ENCODE data around the gene PTGES3. TPM values are rescaled to one million over a fixed set of nuclear protein-coding genes. Genes with fewer than 3 reads are reported as not detected.

The PTGES3 gene
- total and polyA plus RNA-seq, 2 of the 8 experiments (the other 6 are each of a cell fraction or from before 2014, with no cell fraction given), result 111 to 464 TPM

DNA sequence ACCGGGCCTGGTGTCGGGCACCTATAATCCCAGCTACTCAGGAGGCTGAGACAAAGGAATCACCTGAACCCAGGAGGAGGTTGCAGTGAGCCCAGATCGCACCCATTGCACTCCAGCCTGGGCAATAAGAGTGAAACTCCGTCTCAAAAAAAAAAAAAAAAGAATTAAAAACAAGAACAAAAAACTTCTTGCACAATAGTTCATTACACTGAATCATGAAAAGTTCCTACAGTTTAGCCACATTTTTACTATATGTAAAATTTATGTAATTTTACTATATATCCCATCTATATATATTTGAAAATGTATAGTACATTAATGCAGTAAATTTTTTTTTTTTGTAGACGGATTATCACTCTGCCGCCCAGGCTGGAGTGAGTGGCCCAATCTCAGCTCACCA lies 46.9 kb downstream of the PTGES3 start:
- no peak overlapping the region for H3K56ac ChIP-seq (replicated peaks; ENCODE audit: insufficient read length, low read depth, low read length)
- H2AFZ ChIP-seq (ENCODE audit: low read length), result no peak overlapping the region
- H3K79me1 ChIP-seq (ENCODE audit: low read depth, low read length), result peaks cover 2% of the 10 kb centered on the region
- H4K91ac ChIP-seq (replicated peaks; ENCODE audit: insufficient read length, low read length), result no peak overlapping the region
- H3K4me2 ChIP-seq (ENCODE audit: insufficient read depth in 1 of 2, low read depth in 2 of 2, low read length in 2 of 2), result no peak overlapping the region
- peaks cover 10 to 20% of the 10 kb centered on the region in 2 experiments for H4K20me1 ChIP-seq (replicated peaks in 1 of 2; ENCODE audit: control insufficient read depth in 1 of 2, insufficient read depth in 2 of 2, low read length in 2 of 2)
- 97% methylated on average over 5 of the region's 6 CpGs; no CpG with 5 or more reads in 1 of the 2 experiments for WGBS, 2 experiments (ENCODE audit: extremely low coverage in 1 of 2, insufficient coverage in 1 of 2, insufficient read length in 1 of 2, insufficient replicate concordance in 2 of 2, low coverage in 1 of 2, low lambda C conversion rate in 2 of 2, missing lambda C conversion rate in 1 of 2)
- no peak overlapping the region for H2BK15ac ChIP-seq (ENCODE audit: low read length)
- FAIRE-seq (no peak), DNase-seq (ENCODE audit: low read depth in 1 of 2, low spot score in 2 of 2) (no peak)
- H3K18ac ChIP-seq (ENCODE audit: extremely low read depth, low read length), result no peak overlapping the region
- H3K79me2 ChIP-seq (ENCODE audit: control insufficient read depth in 1 of 2, insufficient read depth in 2 of 2, low read length in 2 of 2), result peaks cover 14 to 34% of the 10 kb centered on the region in 2 experiments
- POLR2A ChIA-PET (ENCODE audit: partially characterized antibody), result interaction anchor here (0.7 to 10.3 kb wide), 8 partner anchors 12 to 430 kb away, joined by 3 to 130 read pairs (median 3); partner anchors contain the start of genes BAZ2A and NACA
- no peak overlapping the region for H2BK20ac ChIP-seq (ENCODE audit: low read length)
- no peak overlapping the region for H3K14ac ChIP-seq (ENCODE audit: insufficient read length)
- no peak overlapping the region for H2BK120ac ChIP-seq (replicated peaks; ENCODE audit: low read depth, low read length)
- H3K36me3 ChIP-seq (ENCODE audit: control insufficient read depth in 2 of 4, insufficient read depth in 4 of 4, low read length in 3 of 4), result peaks cover 29 to 75% (median 59%) of the 10 kb centered on the region in 4 experiments
- no peak overlapping the region for H2AK5ac ChIP-seq (ENCODE audit: low read depth, low read length)
- no peak overlapping the region for H3K23ac ChIP-seq (ENCODE audit: insufficient read length)
- H3K27me3 ChIP-seq (replicated peaks in 1 of 4; ENCODE audit: control insufficient read depth in 3 of 4, extremely low read depth in 1 of 4, insufficient read depth in 3 of 4, low read length in 3 of 4), result no peaks in the 10 kb centered on the region
- no peak overlapping the region for H3K27ac ChIP-seq (ENCODE audit: low read depth, low read length)
- no peak overlapping the region for H4K5ac ChIP-seq (ENCODE audit: insufficient read length, low read depth, low read length)
- CTCF ChIA-PET (ENCODE audit: partially characterized antibody), result no interaction called here
- H3K4ac ChIP-seq (replicated peaks; ENCODE audit: insufficient read length, low read depth, low read length), result no peak overlapping the region
- H3K9me3 ChIP-seq (ENCODE audit: insufficient read depth in 2 of 2, low read depth in 1 of 2, low read length in 1 of 2), result no peaks in the 10 kb centered on the region
- H2BK12ac ChIP-seq (ENCODE audit: low read depth, low read length), result no peak overlapping the region
- no peak overlapping the region for H3K4me3 ChIP-seq (ENCODE audit: extremely low read depth in 1 of 4, insufficient read depth in 2 of 4, low read depth in 3 of 4, low read length in 4 of 4)
- H3K4me1 ChIP-seq (replicated peaks in 1 of 4; ENCODE audit: control insufficient read depth in 3 of 4, insufficient read depth in 4 of 4, low read length in 3 of 4), result peaks cover 0 to 5% (median 1%) of the 10 kb centered on the region in 4 experiments; a peak in 2 of 7 replicates
- H3K9ac ChIP-seq (replicated peaks in 1 of 4; ENCODE audit: extremely low read depth in 1 of 4, low read depth in 3 of 4, low read length in 3 of 4), result no peak overlapping the region
- no peak overlapping the region for H2BK5ac ChIP-seq (ENCODE audit: low read depth, low read length)
- peaks cover 9% of the 10 kb centered on the region for H3K23me2 ChIP-seq (ENCODE audit: low read depth, low read length)
- H4K8ac ChIP-seq (ENCODE audit: extremely low read depth, insufficient read depth, low read length), result no peak overlapping the region
- TF ChIP-seq EGR1 (IDR thresholded peaks at IDR 0.05; ENCODE audit: borderline replicate concordance, low read depth, low read length) (no peak), ATF3 (IDR thresholded peaks at IDR 0.05; ENCODE audit: insufficient read depth, low read depth, low read length) (no peak), GTF2F1 (IDR thresholded peaks at IDR 0.05; ENCODE audit: borderline replicate concordance, low read depth, low read length) (no peak), SIX5 (IDR thresholded peaks at IDR 0.05; ENCODE audit: low read depth, low read length) (no peak), BCL11A (IDR thresholded peaks at IDR 0.05; ENCODE audit: low read depth in 2 of 2, low read length in 2 of 2) (no peak), RXRA (IDR thresholded peaks at IDR 0.05; ENCODE audit: insufficient read depth, low read depth, low read length) (no peak), CTBP2 (IDR thresholded peaks at IDR 0.05; ENCODE audit: borderline replicate concordance, insufficient read depth, insufficient read length, low read length) (no peak), BACH1 (IDR thresholded peaks at IDR 0.05; ENCODE audit: low read length) (no peak), MAFK (IDR thresholded peaks at IDR 0.05; ENCODE audit: low read depth, low read length) (no peak), KDM4A (IDR thresholded peaks at IDR 0.05; ENCODE audit: low read depth, low read length, severe bottlenecking) (no peak), NRF1 (IDR thresholded peaks at IDR 0.05; ENCODE audit: low read depth, low read length) (no peak), CHD2 (IDR thresholded peaks at IDR 0.05; ENCODE audit: low read length) (no peak), BRCA1 (IDR thresholded peaks at IDR 0.05; ENCODE audit: low read depth, low read length) (no peak), SUZ12 (IDR thresholded peaks at IDR 0.05; ENCODE audit: low read length) (no peak)
